ENCODE data around the gene SLC38A8. TPM values are rescaled to one million over a fixed set of nuclear protein-coding genes. Genes with fewer than 3 reads are reported as not detected.

SLC38A8 gene
- total and polyA plus RNA-seq, 8 donors: 0.08 TPM; not detected in 7

DNA sequence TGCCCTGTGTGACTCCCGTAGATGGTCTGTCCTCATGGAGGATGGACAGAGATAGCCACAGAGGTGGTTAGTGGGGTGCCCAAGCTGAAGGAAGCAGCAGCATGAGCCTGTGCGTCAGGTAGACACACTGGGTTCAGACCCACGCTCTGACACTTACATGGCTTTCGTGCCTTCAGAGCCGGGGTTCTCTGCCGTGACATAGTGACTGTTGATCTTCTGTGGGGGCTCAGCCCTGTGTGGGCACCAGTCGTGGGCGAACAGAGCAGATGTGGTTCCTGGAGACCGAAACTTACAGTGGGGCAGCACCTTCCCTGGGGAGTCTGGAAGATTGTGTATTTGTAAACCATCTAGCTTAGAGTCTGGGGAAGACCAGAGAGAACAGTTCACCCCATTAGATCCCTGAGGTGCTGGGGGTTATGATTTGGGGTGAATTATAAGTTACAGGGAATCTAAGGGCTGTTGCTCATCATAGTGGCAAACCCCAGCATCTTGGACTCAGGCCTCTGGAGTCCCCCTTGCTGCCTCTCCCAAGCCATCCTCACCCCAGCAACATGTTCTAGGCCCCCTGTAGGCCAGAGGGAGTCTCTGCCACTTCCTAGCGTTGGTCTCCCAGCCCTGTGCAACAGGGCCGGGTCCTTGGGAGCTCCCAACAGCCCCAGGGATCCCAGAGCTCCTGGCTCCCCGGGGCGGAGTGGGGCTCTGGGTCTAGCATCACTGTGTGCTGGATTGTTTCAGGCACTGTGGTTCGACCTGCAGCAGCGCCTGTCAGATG lies 45.9 kb downstream of the SLC38A8 start:
- peaks cover 0 to 83% (median 25%) of the 10 kb centered on the region in 3 donors for H3K27me3 ChIP-seq
- no peak for DNase-seq
- H3K36me3 ChIP-seq: no peaks in the 10 kb centered on the region
- intact Hi-C loops (cut with DNase I; ENCODE audit: low total_unique reads): no loop called here
- peaks cover 0 to 5% (median 0%) of the 10 kb centered on the region in 4 donors for H3K4me1 ChIP-seq
- TF ChIP-seq EP300 (IDR thresholded peaks at IDR 0.05): no peak
- TF ChIP-seq, protein P1, sequence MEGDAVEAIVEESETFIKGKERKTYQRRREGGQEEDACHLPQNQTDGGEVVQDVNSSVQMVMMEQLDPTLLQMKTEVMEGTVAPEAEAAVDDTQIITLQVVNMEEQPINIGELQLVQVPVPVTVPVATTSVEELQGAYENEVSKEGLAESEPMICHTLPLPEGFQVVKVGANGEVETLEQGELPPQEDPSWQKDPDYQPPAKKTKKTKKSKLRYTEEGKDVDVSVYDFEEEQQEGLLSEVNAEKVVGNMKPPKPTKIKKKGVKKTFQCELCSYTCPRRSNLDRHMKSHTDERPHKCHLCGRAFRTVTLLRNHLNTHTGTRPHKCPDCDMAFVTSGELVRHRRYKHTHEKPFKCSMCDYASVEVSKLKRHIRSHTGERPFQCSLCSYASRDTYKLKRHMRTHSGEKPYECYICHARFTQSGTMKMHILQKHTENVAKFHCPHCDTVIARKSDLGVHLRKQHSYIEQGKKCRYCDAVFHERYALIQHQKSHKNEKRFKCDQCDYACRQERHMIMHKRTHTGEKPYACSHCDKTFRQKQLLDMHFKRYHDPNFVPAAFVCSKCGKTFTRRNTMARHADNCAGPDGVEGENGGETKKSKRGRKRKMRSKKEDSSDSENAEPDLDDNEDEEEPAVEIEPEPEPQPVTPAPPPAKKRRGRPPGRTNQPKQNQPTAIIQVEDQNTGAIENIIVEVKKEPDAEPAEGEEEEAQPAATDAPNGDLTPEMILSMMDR (IDR thresholded peaks at IDR 0.05): no peak
- no peak for TF ChIP-seq POLR2AphosphoS5 (IDR thresholded peaks at IDR 0.05)
- TF ChIP-seq POLR2A (IDR thresholded peaks at IDR 0.05): no peak
- no peaks in the 10 kb centered on the region for H3K9me3 ChIP-seq
- H3K4me3 ChIP-seq: no peak overlapping the region
- H3K27ac ChIP-seq: no peak overlapping the region
- 79 to 90% (median 84%) methylated on average over 15 of the region's 15 CpGs for WGBS, 5 donors

DNA sequence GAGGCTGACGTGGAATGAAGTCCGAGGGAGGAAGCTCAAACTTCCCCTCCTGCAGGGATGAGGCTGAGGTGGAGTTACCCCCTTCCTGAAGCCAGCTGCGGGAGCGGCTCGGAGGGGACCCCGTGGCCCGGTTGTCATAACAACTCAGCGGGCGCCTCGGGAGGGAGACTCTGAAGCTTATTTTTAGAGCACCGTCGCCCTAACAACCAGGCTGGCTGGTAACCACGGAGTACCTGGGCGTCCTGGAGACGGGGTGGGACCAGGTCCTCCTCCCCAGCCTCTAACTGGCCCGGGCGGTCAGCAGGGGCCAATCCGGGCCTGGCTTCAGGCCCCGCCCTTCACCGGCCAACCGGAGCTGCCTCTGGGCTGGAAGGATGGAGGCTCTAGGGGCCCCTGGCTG lies 46.8 kb downstream of the SLC38A8 start:
- Histone ChIP-seq H3K36me3 (no peaks in the 10 kb centered on the region), H3K9me3 (no peaks in the 10 kb centered on the region), H3K4me3 (no peak overlapping the region), H3K4me1 (peaks cover 0 to 5% (median 0%) of the 10 kb centered on the region in 4 donors), H3K27me3 (peaks cover 0 to 81% (median 25%) of the 10 kb centered on the region in 3 donors), H3K27ac (no peak overlapping the region)
- TF ChIP-seq EP300 (IDR thresholded peaks at IDR 0.05) (no peak), POLR2A (IDR thresholded peaks at IDR 0.05) (no peak), POLR2AphosphoS5 (IDR thresholded peaks at IDR 0.05) (no peak)
- TF ChIP-seq, protein P1 (IDR thresholded peaks at IDR 0.05): no peak
- DNase-seq: peak; percentile 57 to 84
- intact Hi-C loops (cut with DNase I; ENCODE audit: low total_unique reads): no loop called here
- 5 to 29% (median 7%) methylated on average over 3 to 21 of the region's 21 CpGs for WGBS, 5 donors

DNA sequence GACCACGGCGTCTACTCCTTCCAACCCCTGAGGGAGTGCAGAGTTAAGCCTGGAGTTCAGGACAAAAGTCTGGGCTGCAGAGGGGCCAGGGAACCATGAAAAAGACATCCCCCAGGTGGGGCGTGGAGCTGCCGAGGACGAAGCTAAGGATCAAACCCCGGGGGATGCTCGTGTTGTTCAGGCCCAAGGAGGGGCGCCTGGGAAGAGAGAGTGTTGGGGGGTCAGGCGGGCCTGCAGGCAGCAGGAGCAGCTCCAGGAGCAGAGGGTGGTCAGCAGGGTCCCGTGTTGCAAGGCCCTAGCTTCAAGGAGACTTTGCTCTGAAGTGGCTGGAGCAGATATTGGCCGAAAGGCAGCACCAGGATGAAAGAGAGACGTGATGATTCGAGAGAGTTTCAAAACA lies 47.9 kb downstream of the SLC38A8 start:
- intact Hi-C loops (cut with DNase I; ENCODE audit: low total_unique reads): no loop called here
- no peak for DNase-seq
- no peak for TF ChIP-seq POLR2AphosphoS5 (IDR thresholded peaks at IDR 0.05)
- TF ChIP-seq, protein P1 (IDR thresholded peaks at IDR 0.05): no peak
- no peak for TF ChIP-seq POLR2A (IDR thresholded peaks at IDR 0.05)
- no peak for TF ChIP-seq EP300 (IDR thresholded peaks at IDR 0.05)
- H3K27me3 ChIP-seq: peaks cover 0 to 83% (median 25%) of the 10 kb centered on the region in 3 donors
- H3K9me3 ChIP-seq: no peaks in the 10 kb centered on the region
- 78 to 84% (median 81%) methylated on average over 13 of the region's 13 CpGs for WGBS, 5 donors
- H3K4me1 ChIP-seq: peaks cover 0 to 5% (median 0%) of the 10 kb centered on the region in 4 donors
- H3K4me3 ChIP-seq: no peak overlapping the region
- peak overlapping the region in 1 of 5 donors; percentile 64 for H3K27ac ChIP-seq
- no peaks in the 10 kb centered on the region for H3K36me3 ChIP-seq

DNA sequence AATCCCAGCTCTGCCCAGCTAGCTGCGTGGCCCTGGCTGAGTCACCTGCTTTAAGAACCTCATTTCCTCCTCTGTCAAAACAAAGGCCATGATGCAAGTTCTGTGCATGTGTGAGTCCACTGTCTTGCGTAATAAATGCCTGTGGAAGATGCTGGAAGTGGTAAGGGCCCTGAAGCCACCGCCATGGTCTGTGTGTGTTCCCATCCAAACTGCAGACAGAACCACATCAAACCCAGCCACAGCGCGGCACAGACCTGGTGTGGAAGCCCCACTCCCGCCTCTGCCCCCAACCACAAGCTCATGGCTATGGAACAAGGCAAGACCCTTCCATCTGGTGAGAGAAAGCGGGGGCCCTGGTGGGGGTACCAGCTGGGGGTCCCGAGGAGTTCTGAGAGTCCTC lies 48.5 kb downstream of the SLC38A8 start:
- intact Hi-C loops (cut with DNase I; ENCODE audit: low total_unique reads): no loop called here
- H3K27ac ChIP-seq: peak overlapping the region in 1 of 5 donors; percentile 64
- peaks cover 0 to 5% (median 0%) of the 10 kb centered on the region in 4 donors for H3K4me1 ChIP-seq
- H3K36me3 ChIP-seq: no peaks in the 10 kb centered on the region
- peaks cover 0 to 83% (median 25%) of the 10 kb centered on the region in 3 donors for H3K27me3 ChIP-seq
- DNase-seq: no peak
- H3K4me3 ChIP-seq: no peak overlapping the region
- WGBS, 5 donors: 62 to 88% (median 84%) methylated on average over 2 to 8 of the region's 8 CpGs
- no peaks in the 10 kb centered on the region for H3K9me3 ChIP-seq
- TF ChIP-seq POLR2A (IDR thresholded peaks at IDR 0.05): no peak
- no peak for TF ChIP-seq EP300 (IDR thresholded peaks at IDR 0.05)
- TF ChIP-seq, protein P1 (IDR thresholded peaks at IDR 0.05): no peak
- no peak for TF ChIP-seq POLR2AphosphoS5 (IDR thresholded peaks at IDR 0.05)
